HepG2 (cell line): Measurements from ENCODE around the gene SLC18A3. TPM values are rescaled to one million over a fixed set of nuclear protein-coding genes. Genes with fewer than 3 reads are reported as not detected.

Source experiments
- ATAC-seq: fragments of 200-7000 bp; cut with Tn5 transposase; 3 replicates; pipeline ENCODE4 v1.9.1; 2020; ENCODE audit warnings: mild to moderate bottlenecking, moderate library complexity
- BruUV-seq: library from RNA; stranded (reverse); fragments of 400-500 nt; replicated peaks from 2 replicates; lab custom pipeline; 2021; lab: Mats Ljungman, UMichigan
- CTCF ChIA-PET: fragments of 300-600 bp; formaldehyde crosslinking; extraction: SDS; loops from one replicate; lab custom pipeline; 2021; ENCODE audit warnings: low total read pairs, inconsistent platforms, low intra/inter-chr PET ratio; lab: Yijun Ruan, JAX
- POLR2A ChIA-PET: fragments of 350-600 bp; sonication (Branson Sonifier 250); formaldehyde crosslinking; loops from one replicate; lab custom pipeline; 2020; ENCODE audit warnings: antibody characterized with exemption, inconsistent platforms; lab: Yijun Ruan, JAX
- DNase-seq: peaks from one replicate; pipeline ENCODE4 v3.0.0-alpha.2; 2015; ENCODE audit warnings: low spot score
- FAIRE-seq: peaks from 3 replicates; lab custom pipeline; 2011; peaks lifted over from hg19 to GRCh38; lab: Jason Lieb, UNC
- H2AFZ ChIP-seq: one replicate; pipeline ENCODE4 v1.6.1; 2011; ENCODE audit warnings: low read length, inconsistent platforms
- H3K27ac ChIP-seq: fragments of 300-600 bp; 3 replicates; pipeline ENCODE4 v1.8.0; 2011; ENCODE audit warnings: mixed run types, mild to moderate bottlenecking, mixed read lengths, low read length, inconsistent platforms; ENCODE audit not compliant: insufficient read depth; ENCODE audit errors: extremely low read length
- H3K27me3 ChIP-seq, 2 experiments: fragments of 200-600 bp in 1 of 2; 2 replicates in 1 of 2; 3 replicates in 1 of 2; pipeline versions ENCODE4 v1.6.0 to v1.8.0; 2011; ENCODE audit warnings: low read length in 2 of 2, mild to moderate bottlenecking in 2 of 2, moderate library complexity in 2 of 2, inconsistent platforms in 1 of 2; ENCODE audit not compliant: insufficient read depth in 2 of 2, control insufficient read depth in 1 of 2
- H3K36me3 ChIP-seq, 2 experiments: fragments of 200-600 bp in 1 of 2; replicated peaks in 1 of 2; 2 replicates in 1 of 2; 3 replicates in 1 of 2; pipeline versions ENCODE4 v1.5.1 to v1.8.0; 2011; ENCODE audit warnings: low read length in 2 of 2, inconsistent platforms in 1 of 2; ENCODE audit not compliant: insufficient read depth in 2 of 2, control insufficient read depth in 1 of 2
- H3K4me1 ChIP-seq: 2 replicates; pipeline ENCODE4 v1.5.1; 2012; ENCODE audit warnings: low read length, inconsistent platforms; ENCODE audit not compliant: insufficient read depth
- H3K4me2 ChIP-seq: 2 replicates; pipeline ENCODE4 v1.6.0; 2011; ENCODE audit warnings: low read depth, low read length, inconsistent platforms
- H3K4me3 ChIP-seq, 3 experiments: fragments of 200-600 bp in 1 of 3; sonication (generic), shearing (Covaris generic) in 1 of 3; replicated peaks in 1 of 3; 2 replicates each; pipeline ENCODE4 v1.5.1; 2011 to 2016; ENCODE audit warnings: low read length in 3 of 3, inconsistent platforms in 2 of 3, low read depth in 2 of 3, mild to moderate bottlenecking in 2 of 3, control low read depth in 1 of 3, mixed read lengths in 1 of 3; ENCODE audit not compliant: insufficient read depth in 1 of 3
- H3K79me2 ChIP-seq: one replicate; pipeline ENCODE4 v1.6.1; 2011; ENCODE audit warnings: low read length, inconsistent platforms; ENCODE audit not compliant: insufficient read depth
- H3K9ac ChIP-seq: 2 replicates; pipeline ENCODE4 v1.6.0; 2011; ENCODE audit warnings: mild to moderate bottlenecking, low read depth, low read length, inconsistent platforms; ENCODE audit not compliant: insufficient read depth
- H3K9me3 ChIP-seq: 2 replicates; pipeline ENCODE4 v1.5.1; 2012; ENCODE audit warnings: mild to moderate bottlenecking, low read length
- H4K20me1 ChIP-seq: 2 replicates; pipeline ENCODE4 v1.6.0; 2011; ENCODE audit warnings: inconsistent platforms, mild to moderate bottlenecking, low read length, moderate library complexity; ENCODE audit not compliant: insufficient read depth
- KDM5B ChIP-seq: sonication (generic); formaldehyde crosslinking; IDR thresholded peaks from 2 replicates; pipeline ENCODE4 v1.4.0; 2020; ENCODE audit warnings: missing genetic modification reagents, mild to moderate bottlenecking, borderline replicate concordance
- SOX6 ChIP-seq, 2 experiments: fragments of 450-650 bp in 1 of 2; sonication (generic) in 1 of 2; formaldehyde crosslinking in 1 of 2; IDR thresholded peaks; 2 replicates each; pipeline versions ENCODE4 v1.4.0 to v1.6.1; 2017 to 2020; ENCODE audit warnings: antibody characterized with exemption in 1 of 2, mild to moderate bottlenecking in 1 of 2, missing genetic modification reagents in 1 of 2
- ZNF180 ChIP-seq: sonication (generic); formaldehyde crosslinking; IDR thresholded peaks from 2 replicates; pipeline ENCODE4 v1.4.0; 2020; ENCODE audit warnings: low read depth, missing genetic modification reagents, borderline replicate concordance
- ZNF501 ChIP-seq: sonication (generic); formaldehyde crosslinking; IDR thresholded peaks from 2 replicates; pipeline ENCODE4 v1.5.1; 2020; ENCODE audit warnings: mild to moderate bottlenecking, moderate library complexity, missing genetic modification reagents
- ZNF713 ChIP-seq: sonication (generic); formaldehyde crosslinking; IDR thresholded peaks from 2 replicates; pipeline ENCODE4 v1.4.0; 2020; ENCODE audit warnings: mild to moderate bottlenecking, missing genetic modification reagents
- WGBS: methylation state at CpG from one replicate; pipeline ENCODE4 v1.1.6; 2017; ENCODE audit warnings: low lambda C conversion rate; 5-methylcytosine and 5-hydroxymethylcytosine counted together
- in situ Hi-C: cut with HindIII; loops from 2 replicates; pipeline ENCODE4 v1.10.0; 2017; ENCODE audit warnings: low pct_unique_long_range_greater_than_20kb; ENCODE audit not compliant: extremely low pct_ligation_motif_present
- intact Hi-C: fragments of 100-400 bp; cut with micrococcal nuclease; formaldehyde crosslinking; loops from one replicate; pipeline ENCODE4 v1.10.0; 2022; ENCODE audit not compliant: unreplicated experiment
- polyA plus RNA-seq, 8 experiments: library from polyadenylated mRNA; depleted of rRNA in 3 of 8; stranded (reverse) in 7 of 8; unstranded in 1 of 8; fragments of >200 nt; fragmentation: Illumina TruSeq in 4 of 8; extraction: Trizol in 4 of 8; gene quantifications; 2 replicates each; pipeline versions ENCODE4 v1.2.1 to v1.2.3, GENCODE V29; 2011 to 2016; ENCODE audit warnings: low read depth in 4 of 8, missing spikeins in 1 of 8, mixed read lengths in 1 of 8; ENCODE audit not compliant: insufficient read depth in 1 of 8
- total RNA-seq, 5 experiments: library from RNA; depleted of rRNA; stranded (reverse); fragments of >200 nt; fragmentation: Illumina TruSeq; extraction: Trizol; gene quantifications; 2 replicates each; pipeline ENCODE4 v1.2.3, GENCODE V29; 2016; ENCODE audit warnings: low read depth in 1 of 5
- TF ChIP-seq, protein P1 (sequence below), 2 experiments: IDR thresholded peaks; 2 replicates each; pipeline ENCODE4 v1.6.1; 2011 to 2012; ENCODE audit warnings: low read length in 2 of 2, borderline replicate concordance in 1 of 2, low read depth in 1 of 2, mild to moderate bottlenecking in 1 of 2, moderate library complexity in 1 of 2
- TF ChIP-seq, protein P2 (sequence below): sonication (generic); formaldehyde crosslinking; IDR thresholded peaks from 2 replicates; pipeline ENCODE4 v1.4.0; 2020; ENCODE audit warnings: missing genetic modification reagents

The SLC18A3 gene
- total and polyA plus RNA-seq, 2 of the 13 experiments (the other 11 are each of a cell fraction or from before 2014, with no cell fraction given): not detected

DNA sequence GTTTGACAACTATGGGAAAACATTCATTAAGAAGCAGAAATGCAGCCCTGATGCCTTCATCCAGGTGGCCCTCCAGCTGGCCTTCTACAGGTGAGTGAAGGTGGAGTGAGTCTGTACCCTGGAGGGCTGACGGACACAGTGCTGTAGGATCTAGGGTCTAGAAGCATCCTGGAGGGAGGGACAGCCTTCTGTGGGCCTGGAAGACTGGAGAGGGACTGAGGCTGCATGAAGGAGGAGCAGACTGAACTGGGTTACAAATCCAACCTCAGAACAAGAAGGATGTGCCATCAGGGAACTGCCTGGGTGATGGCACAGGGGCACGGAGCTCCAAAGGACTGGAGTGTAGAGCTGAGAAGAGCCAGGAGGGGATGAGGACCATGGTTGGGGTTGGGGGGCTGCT lies 41.8 kb downstream of the SLC18A3 start (continued):
- TF ChIP-seq, protein P1, sequence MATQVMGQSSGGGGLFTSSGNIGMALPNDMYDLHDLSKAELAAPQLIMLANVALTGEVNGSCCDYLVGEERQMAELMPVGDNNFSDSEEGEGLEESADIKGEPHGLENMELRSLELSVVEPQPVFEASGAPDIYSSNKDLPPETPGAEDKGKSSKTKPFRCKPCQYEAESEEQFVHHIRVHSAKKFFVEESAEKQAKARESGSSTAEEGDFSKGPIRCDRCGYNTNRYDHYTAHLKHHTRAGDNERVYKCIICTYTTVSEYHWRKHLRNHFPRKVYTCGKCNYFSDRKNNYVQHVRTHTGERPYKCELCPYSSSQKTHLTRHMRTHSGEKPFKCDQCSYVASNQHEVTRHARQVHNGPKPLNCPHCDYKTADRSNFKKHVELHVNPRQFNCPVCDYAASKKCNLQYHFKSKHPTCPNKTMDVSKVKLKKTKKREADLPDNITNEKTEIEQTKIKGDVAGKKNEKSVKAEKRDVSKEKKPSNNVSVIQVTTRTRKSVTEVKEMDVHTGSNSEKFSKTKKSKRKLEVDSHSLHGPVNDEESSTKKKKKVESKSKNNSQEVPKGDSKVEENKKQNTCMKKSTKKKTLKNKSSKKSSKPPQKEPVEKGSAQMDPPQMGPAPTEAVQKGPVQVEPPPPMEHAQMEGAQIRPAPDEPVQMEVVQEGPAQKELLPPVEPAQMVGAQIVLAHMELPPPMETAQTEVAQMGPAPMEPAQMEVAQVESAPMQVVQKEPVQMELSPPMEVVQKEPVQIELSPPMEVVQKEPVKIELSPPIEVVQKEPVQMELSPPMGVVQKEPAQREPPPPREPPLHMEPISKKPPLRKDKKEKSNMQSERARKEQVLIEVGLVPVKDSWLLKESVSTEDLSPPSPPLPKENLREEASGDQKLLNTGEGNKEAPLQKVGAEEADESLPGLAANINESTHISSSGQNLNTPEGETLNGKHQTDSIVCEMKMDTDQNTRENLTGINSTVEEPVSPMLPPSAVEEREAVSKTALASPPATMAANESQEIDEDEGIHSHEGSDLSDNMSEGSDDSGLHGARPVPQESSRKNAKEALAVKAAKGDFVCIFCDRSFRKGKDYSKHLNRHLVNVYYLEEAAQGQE (IDR thresholded peaks at IDR 0.05; ENCODE audit: borderline replicate concordance in 1 of 2, low read depth in 1 of 2, low read length in 2 of 2): no peak
- no peak for TF ChIP-seq ZNF501 (CRISPR knock-in tag)

DNA sequence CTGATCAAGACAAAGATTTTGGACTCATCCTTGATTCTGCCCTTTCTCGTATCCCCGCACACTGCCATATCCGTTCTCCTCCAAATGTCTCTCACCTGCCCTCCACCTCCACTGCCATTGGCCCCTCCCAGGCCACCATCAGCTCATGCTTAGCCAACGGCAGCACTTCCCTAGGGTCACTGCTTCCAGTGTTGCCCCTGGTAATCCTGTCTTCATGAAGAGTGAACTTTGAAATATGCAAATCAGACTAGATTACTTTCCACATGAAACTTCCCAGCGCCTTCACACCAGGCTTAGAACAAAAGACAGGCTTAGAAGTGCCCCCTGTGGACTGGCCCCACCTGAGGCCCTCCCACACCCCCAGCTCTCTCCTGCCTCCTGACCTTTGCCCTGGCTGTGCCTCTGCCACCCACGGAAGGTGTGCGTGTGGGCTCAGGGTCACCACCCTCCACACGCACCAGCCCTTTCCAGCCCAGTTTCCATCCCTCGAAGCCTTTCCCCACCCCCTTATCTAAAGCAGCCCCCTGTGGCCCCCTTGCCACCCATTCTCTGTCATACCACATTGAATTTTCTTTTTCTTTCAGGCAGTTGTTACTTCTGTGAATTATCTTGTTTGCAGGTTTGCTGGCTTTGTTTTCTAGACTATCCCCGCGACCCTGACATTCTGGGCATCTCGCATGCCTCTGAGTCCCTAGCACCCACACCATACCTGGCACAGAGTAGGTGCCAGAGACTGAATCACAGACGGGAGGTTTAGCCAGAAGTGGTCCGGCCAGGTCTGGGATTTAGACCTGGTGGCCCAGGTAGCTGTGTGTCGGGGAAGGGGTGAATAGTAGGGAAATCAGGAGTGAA lies 42.5 kb downstream of the SLC18A3 start:
- FAIRE-seq: no peak
- no TSS peak for BruUV-seq

More for the DNA sequence above, 42.5 kb downstream of the SLC18A3 start:
- H2AFZ ChIP-seq: no peak overlapping the region
- no peak overlapping the region for H3K9ac ChIP-seq
- in situ Hi-C loops (no loop called here), intact Hi-C loops (no loop called here)
- no peak overlapping the region for H3K4me3 ChIP-seq
- H3K4me2 ChIP-seq: no peak overlapping the region; the same call in 1 of the 2 replicates
- peaks cover 13% of the 10 kb centered on the region for H3K4me1 ChIP-seq
- ChIA-PET POLR2A (no interaction called here), CTCF (no interaction called here)
- H3K9me3 ChIP-seq: no peaks in the 10 kb centered on the region
- H4K20me1 ChIP-seq: no peaks in the 10 kb centered on the region
- no peaks in the 10 kb centered on the region for H3K79me2 ChIP-seq
- no peak overlapping the region for H3K27ac ChIP-seq
- ATAC-seq (peak; percentile 41; the same call in 2 of the 3 replicates), DNase-seq (no peak)
- H3K27me3 ChIP-seq: peaks cover 2 to 23% of the 10 kb centered on the region in 2 experiments; a peak in 3 of 5 replicates
- WGBS: 34% methylated on average over 12 of the region's 15 CpGs
- no peaks in the 10 kb centered on the region for H3K36me3 ChIP-seq
- no peak for TF ChIP-seq KDM5B
- TF ChIP-seq ZNF180 (CRISPR knock-in tag): no peak
- no peak for TF ChIP-seq SOX6 (IDR thresholded peaks at IDR 0.05)
- peak; percentile 11; the same call in 1 of the 2 replicates for TF ChIP-seq SOX6 (CRISPR knock-in tag; IDR thresholded peaks at IDR 0.05)
- TF ChIP-seq ZNF713 (CRISPR knock-in tag): no peak
- TF ChIP-seq, protein P2, sequence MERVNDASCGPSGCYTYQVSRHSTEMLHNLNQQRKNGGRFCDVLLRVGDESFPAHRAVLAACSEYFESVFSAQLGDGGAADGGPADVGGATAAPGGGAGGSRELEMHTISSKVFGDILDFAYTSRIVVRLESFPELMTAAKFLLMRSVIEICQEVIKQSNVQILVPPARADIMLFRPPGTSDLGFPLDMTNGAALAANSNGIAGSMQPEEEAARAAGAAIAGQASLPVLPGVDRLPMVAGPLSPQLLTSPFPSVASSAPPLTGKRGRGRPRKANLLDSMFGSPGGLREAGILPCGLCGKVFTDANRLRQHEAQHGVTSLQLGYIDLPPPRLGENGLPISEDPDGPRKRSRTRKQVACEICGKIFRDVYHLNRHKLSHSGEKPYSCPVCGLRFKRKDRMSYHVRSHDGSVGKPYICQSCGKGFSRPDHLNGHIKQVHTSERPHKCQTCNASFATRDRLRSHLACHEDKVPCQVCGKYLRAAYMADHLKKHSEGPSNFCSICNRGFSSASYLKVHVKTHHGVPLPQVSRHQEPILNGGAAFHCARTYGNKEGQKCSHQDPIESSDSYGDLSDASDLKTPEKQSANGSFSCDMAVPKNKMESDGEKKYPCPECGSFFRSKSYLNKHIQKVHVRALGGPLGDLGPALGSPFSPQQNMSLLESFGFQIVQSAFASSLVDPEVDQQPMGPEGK (CRISPR knock-in tag): 0 out of 2 replicates have a peak, but pooled peaks have one; percentile 20
